Mesendoderm (in vitro differentiated cells): Measurements from ENCODE around the gene ACOXL.

Experiments
- DNase-seq: peaks from one replicate; pipeline ENCODE4 v3.0.0; 2013
- H2AK5ac ChIP-seq: 2 replicates; pipeline ENCODE4 v1.6.1; 2013; ENCODE audit warnings: low read length, inconsistent platforms
- H2BK120ac ChIP-seq: 2 replicates; pipeline ENCODE4 v1.6.1; 2013; ENCODE audit warnings: low read depth, mild to moderate bottlenecking, low read length, moderate library complexity, mixed read lengths
- H2BK15ac ChIP-seq: replicated peaks from 2 replicates; pipeline ENCODE4 v1.6.1; 2013; ENCODE audit warnings: low read depth, mild to moderate bottlenecking, moderate library complexity
- H2BK5ac ChIP-seq: 2 replicates; pipeline ENCODE4 v1.6.1; 2013; ENCODE audit warnings: low read length, inconsistent platforms
- H3K18ac ChIP-seq: 2 replicates; pipeline ENCODE4 v1.6.1; 2013; ENCODE audit warnings: mild to moderate bottlenecking, low read length, mixed read lengths
- H3K23ac ChIP-seq: one replicate; pipeline ENCODE4 v1.6.1; 2013; ENCODE audit warnings: low read length
- H3K27ac ChIP-seq: 2 replicates; pipeline ENCODE4 v1.5.1; 2013; ENCODE audit warnings: low read depth, mild to moderate bottlenecking, inconsistent platforms, low read length, moderate library complexity
- H3K27me3 ChIP-seq: 2 replicates; pipeline ENCODE4 v1.6.1; 2013; ENCODE audit warnings: low read length, control low read depth, mild to moderate bottlenecking, inconsistent platforms; ENCODE audit not compliant: insufficient read depth, poor library complexity
- H3K36me3 ChIP-seq: 2 replicates; pipeline ENCODE4 v1.6.1; 2013; ENCODE audit warnings: low read length, inconsistent platforms; ENCODE audit not compliant: control insufficient read depth, insufficient read depth
- H3K4ac ChIP-seq: one replicate; pipeline ENCODE4 v1.6.1; 2013; ENCODE audit warnings: low read depth, mild to moderate bottlenecking, low read length, moderate library complexity
- H3K4me1 ChIP-seq: 2 replicates; pipeline ENCODE4 v1.6.1; 2013; ENCODE audit warnings: low read depth, low read length, inconsistent platforms; ENCODE audit not compliant: control insufficient read depth
- H3K4me2 ChIP-seq: 2 replicates; pipeline ENCODE4 v1.6.1; 2013; ENCODE audit warnings: low read length
- H3K4me3 ChIP-seq: 2 replicates; pipeline ENCODE4 v1.5.1; 2013; ENCODE audit warnings: mild to moderate bottlenecking, low read length
- H3K56ac ChIP-seq: one replicate; pipeline ENCODE4 v1.6.1; 2013; ENCODE audit warnings: low read length
- H3K79me1 ChIP-seq: 2 replicates; pipeline ENCODE4 v1.6.1; 2013; ENCODE audit warnings: low read length, inconsistent platforms
- H3K79me2 ChIP-seq: 2 replicates; pipeline ENCODE4 v1.6.1; 2013; ENCODE audit warnings: mild to moderate bottlenecking, low read length; ENCODE audit not compliant: control insufficient read depth, insufficient read depth
- H3K9ac ChIP-seq: 2 replicates; pipeline ENCODE4 v1.6.1; 2013; ENCODE audit warnings: low read length, inconsistent platforms
- H4K5ac ChIP-seq: one replicate; pipeline ENCODE4 v1.6.1; 2013; ENCODE audit warnings: low read length
- H4K8ac ChIP-seq: one replicate; pipeline ENCODE4 v1.6.1; 2013; ENCODE audit warnings: low read depth, mild to moderate bottlenecking, control low read depth, low read length, moderate library complexity
- WGBS: extraction: QIAGEN DNeasy Blood & Tissue Kit; methylation state at CpG from one replicate; pipeline ENCODE4 v1.1.7; 2013; ENCODE audit warnings: low lambda C conversion rate, missing lambda C conversion rate; ENCODE audit not compliant: insufficient coverage; ENCODE audit errors: extremely low coverage; 5-methylcytosine and 5-hydroxymethylcytosine counted together

The ACOXL gene

GRCh38 chr2:111057721-111058120 is 325.3 kb downstream of the ACOXL start:
- Histone ChIP-seq H3K4me3 (no peak overlapping the region), H3K36me3 (no peaks in the 10 kb centered on the region), H2BK120ac (no peak overlapping the region), H3K18ac (no peak overlapping the region), H3K27ac (no peak overlapping the region), H2BK15ac (no peak overlapping the region), H3K79me2 (no peaks in the 10 kb centered on the region), H4K8ac (no peak overlapping the region), H3K4me1 (no peaks in the 10 kb centered on the region), H3K9ac (no peak overlapping the region), H2BK5ac (no peak overlapping the region), H3K4me2 (no peak overlapping the region), H3K79me1 (no peaks in the 10 kb centered on the region), H3K23ac (no peak overlapping the region), H3K56ac (no peak overlapping the region), H3K4ac (no peak overlapping the region), H4K5ac (no peak overlapping the region), H3K27me3 (no peaks in the 10 kb centered on the region), H2AK5ac (no peak overlapping the region)
- no CpG with 5 or more reads among the region's 9 CpGs for WGBS
- DNase-seq = no peak

- Histone ChIP-seq H3K56ac (no peak overlapping the region), H3K18ac (no peak overlapping the region), H2BK120ac (no peak overlapping the region), H4K5ac (no peak overlapping the region), H3K4ac (no peak overlapping the region), H3K4me2 (no peak overlapping the region), H3K4me3 (no peak overlapping the region), H3K27ac (no peak overlapping the region), H2AK5ac (no peak overlapping the region), H3K23ac (no peak overlapping the region), H3K79me1 (no peaks in the 10 kb centered on the region), H3K27me3 (no peaks in the 10 kb centered on the region), H2BK15ac (no peak overlapping the region), H2BK5ac (no peak overlapping the region), H3K9ac (no peak overlapping the region), H3K4me1 (no peaks in the 10 kb centered on the region), H3K36me3 (no peaks in the 10 kb centered on the region), H4K8ac (no peak overlapping the region), H3K79me2 (no peaks in the 10 kb centered on the region)
- whole genome bisulfite sequencing = no CpG with 5 or more reads among the region's 5 CpGs
- no peak for DNase-seq
Observed at GRCh38 chr2:111058264-111058663, 325.9 kb downstream of the ACOXL start.

DNA sequence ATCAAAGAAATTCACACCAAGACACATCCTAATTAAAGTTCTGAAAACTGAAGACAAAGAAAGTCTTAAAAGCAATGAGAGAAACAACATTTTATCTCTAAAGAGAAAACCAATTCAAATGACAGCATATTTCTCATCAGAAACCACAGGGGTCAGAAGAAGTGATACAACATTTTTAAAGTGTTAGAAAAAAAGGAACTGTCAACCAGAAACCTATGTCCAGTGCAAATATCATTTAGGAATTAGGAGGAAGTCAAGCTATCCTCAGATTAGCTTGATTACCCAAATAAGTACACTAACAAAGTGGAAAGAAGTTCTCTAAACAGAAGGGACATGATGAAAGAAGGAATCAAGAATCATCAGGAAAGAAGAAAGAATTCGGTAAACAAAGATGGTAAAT is 328.8 kb downstream of the ACOXL start:
- Histone ChIP-seq H3K4ac (no peak overlapping the region), H2BK120ac (no peak overlapping the region), H2BK15ac (no peak overlapping the region), H3K9ac (no peak overlapping the region), H3K4me1 (no peaks in the 10 kb centered on the region), H4K8ac (no peak overlapping the region), H4K5ac (no peak overlapping the region), H3K27ac (no peak overlapping the region), H2AK5ac (no peak overlapping the region), H3K23ac (no peak overlapping the region), H3K79me1 (no peaks in the 10 kb centered on the region), H3K56ac (no peak overlapping the region), H3K4me3 (no peak overlapping the region), H3K18ac (no peak overlapping the region), H3K36me3 (no peaks in the 10 kb centered on the region), H3K79me2 (no peaks in the 10 kb centered on the region), H2BK5ac (no peak overlapping the region), H3K27me3 (no peaks in the 10 kb centered on the region), H3K4me2 (no peak overlapping the region)
- WGBS = no CpG with 5 or more reads among the region's 1 CpG
- DNase-seq = no peak

GRCh38 chr2:111062417-111062816 is 330.0 kb downstream of the ACOXL start:
- Histone ChIP-seq H3K36me3 (no peaks in the 10 kb centered on the region), H2BK120ac (no peak overlapping the region), H3K4me2 (no peak overlapping the region), H2BK5ac (no peak overlapping the region), H3K79me2 (no peaks in the 10 kb centered on the region), H3K18ac (no peak overlapping the region), H4K8ac (no peak overlapping the region), H3K23ac (no peak overlapping the region), H3K4me1 (no peaks in the 10 kb centered on the region), H3K4me3 (no peak overlapping the region), H3K27me3 (no peaks in the 10 kb centered on the region), H3K56ac (no peak overlapping the region), H2BK15ac (no peak overlapping the region), H2AK5ac (no peak overlapping the region), H3K9ac (no peak overlapping the region), H4K5ac (no peak overlapping the region), H3K4ac (no peak overlapping the region), H3K79me1 (no peaks in the 10 kb centered on the region), H3K27ac (no peak overlapping the region)
- no peak for DNase-seq
- no CpG with 5 or more reads among the region's 2 CpGs for WGBS

- no peak overlapping the region for H3K9ac ChIP-seq
- H3K23ac ChIP-seq = no peak overlapping the region
- no peak overlapping the region for H3K4ac ChIP-seq
- no peak overlapping the region for H2BK120ac ChIP-seq
- H2AK5ac ChIP-seq = no peak overlapping the region
- H3K4me1 ChIP-seq = no peaks in the 10 kb centered on the region
- no peaks in the 10 kb centered on the region for H3K27me3 ChIP-seq
- no peak overlapping the region for H3K4me3 ChIP-seq
- H3K4me2 ChIP-seq = no peak overlapping the region
- H3K79me1 ChIP-seq = no peaks in the 10 kb centered on the region
- H4K5ac ChIP-seq = no peak overlapping the region
- no peak overlapping the region for H4K8ac ChIP-seq
- H3K27ac ChIP-seq = no peak overlapping the region
- no peak overlapping the region for H2BK5ac ChIP-seq
- H3K79me2 ChIP-seq = no peaks in the 10 kb centered on the region
- no peak for DNase-seq
- H2BK15ac ChIP-seq = no peak overlapping the region
- no CpG with 5 or more reads among the region's 2 CpGs for WGBS
- no peaks in the 10 kb centered on the region for H3K36me3 ChIP-seq
- no peak overlapping the region for H3K56ac ChIP-seq
- no peak overlapping the region for H3K18ac ChIP-seq
Observed at GRCh38 chr2:111066062-111066593, 333.8 kb downstream of the ACOXL start.

- no peak overlapping the region for H2BK5ac ChIP-seq
- no peak overlapping the region for H3K9ac ChIP-seq
- no peak overlapping the region for H3K4ac ChIP-seq
- no peak overlapping the region for H2BK120ac ChIP-seq
- no peak overlapping the region for H3K27ac ChIP-seq
- H3K23ac ChIP-seq = no peak overlapping the region
- H3K18ac ChIP-seq = no peak overlapping the region
- no peak overlapping the region for H3K4me3 ChIP-seq
- no peak overlapping the region for H2AK5ac ChIP-seq
- no peak overlapping the region for H3K56ac ChIP-seq
- H2BK15ac ChIP-seq = no peak overlapping the region
- no peak overlapping the region for H4K5ac ChIP-seq
- DNase-seq = peak; percentile 37
- no peak overlapping the region for H4K8ac ChIP-seq
- no peaks in the 10 kb centered on the region for H3K79me1 ChIP-seq
- H3K4me1 ChIP-seq = no peaks in the 10 kb centered on the region
- no peaks in the 10 kb centered on the region for H3K36me3 ChIP-seq
- H3K79me2 ChIP-seq = no peaks in the 10 kb centered on the region
- no CpG with 5 or more reads among the region's 4 CpGs for WGBS
- H3K4me2 ChIP-seq = no peak overlapping the region
- no peaks in the 10 kb centered on the region for H3K27me3 ChIP-seq
Observed at GRCh38 chr2:111068435-111069058, 336.2 kb downstream of the ACOXL start.
